GOT3 (cell line): ENCODE results near the gene AGFG1.
"Not testable (repeated sequence)": the region's sequence is repeated elsewhere in the genome, so short reads cannot be mapped to it uniquely, and the experiment has no call there.

Experiments used
- DNase-seq: peaks from one replicate; lab custom pipeline; 2025; ENCODE audit warnings: mixed read lengths; lab: John Stamatoyannopoulos, UW

The AGFG1 gene

GRCh38 chr2:227539465-227539956 lies 67.6 kb downstream of the AGFG1 start:
- DNase-seq: no peak

GRCh38 chr2:227540352-227540751 lies 68.4 kb downstream of the AGFG1 start:
- not testable (repeated sequence) for DNase-seq

GRCh38 chr2:227545990-227546389 lies 74.0 kb downstream of the AGFG1 start:
- DNase-seq: no peak

GRCh38 chr2:227551836-227552235 lies 79.9 kb downstream of the AGFG1 start:
- no peak for DNase-seq

GRCh38 chr2:227562581-227562980 lies 90.6 kb downstream of the AGFG1 start:
- no peak for DNase-seq

- DNase-seq: no peak
These were observed 93.1 kb downstream of the AGFG1 start for GRCh38 chr2:227565080-227565479.

GRCh38 chr2:227566012-227566411 lies 94.1 kb downstream of the AGFG1 start:
- DNase-seq: no peak

GRCh38 chr2:227568852-227569169 lies 96.9 kb downstream of the AGFG1 start:
- no peak for DNase-seq

GRCh38 chr2:227570615-227571014 lies 98.7 kb downstream of the AGFG1 start:
- no peak for DNase-seq

- DNase-seq: no peak
These were observed 104.2 kb downstream of the AGFG1 start for GRCh38 chr2:227576110-227576509.

GRCh38 chr2:227576812-227577211 lies 104.9 kb downstream of the AGFG1 start:
- no peak for DNase-seq

GRCh38 chr2:227577555-227577954 lies 105.6 kb downstream of the AGFG1 start:
- no peak for DNase-seq

- DNase-seq: no peak
These were observed 106.7 kb downstream of the AGFG1 start for GRCh38 chr2:227578642-227579041.

- no peak for DNase-seq
These were observed 107.8 kb downstream of the AGFG1 start for GRCh38 chr2:227579791-227580190.

GRCh38 chr2:227582369-227582768 lies 110.4 kb downstream of the AGFG1 start:
- DNase-seq: no peak

GRCh38 chr2:227592694-227593387 lies 120.9 kb downstream of the AGFG1 start:
- DNase-seq: no peak

GRCh38 chr2:227595797-227596196 lies 123.8 kb downstream of the AGFG1 start:
- DNase-seq: no peak

- no peak for DNase-seq
These were observed 125.1 kb downstream of the AGFG1 start for GRCh38 chr2:227597036-227597435.

GRCh38 chr2:227597998-227598397 lies 126.0 kb downstream of the AGFG1 start:
- no peak for DNase-seq

- DNase-seq: not testable (repeated sequence)
These were observed 127.0 kb downstream of the AGFG1 start, which contains the start of gene SCYGR2 for GRCh38 chr2:227598835-227599503. Gene SCYGR2, plus strand, starts transcription at chr2:227598893. Its CDS starts 0 bp downstream, at chr2:227598893.

GRCh38 chr2:227602358-227602757 lies 130.4 kb downstream of the AGFG1 start:
- no peak for DNase-seq

GRCh38 chr2:227606476-227606875 lies 134.5 kb downstream of the AGFG1 start:
- no peak for DNase-seq

- DNase-seq: no peak
These were observed 136.0 kb downstream of the AGFG1 start for GRCh38 chr2:227607941-227608340.
